Urothelium cell line (cell line): Measurements from ENCODE around the gene STAT5A.
A peak's percentile ranks its signal among the peaks of the same experiment; 100 is the strongest.
"Not testable (repeated sequence)": the region's sequence is repeated elsewhere in the genome, so short reads cannot be mapped to it uniquely, and the experiment has no call there.

ENCODE experiments used
- DNase-seq: peaks from one replicate; pipeline ENCODE4 v3.0.0; 2011; ENCODE audit warnings: low spot score, mixed read lengths
- FAIRE-seq: peaks from 2 replicates; lab custom pipeline; 2011; peaks lifted over from hg19 to GRCh38; lab: Jason Lieb, UNC

Gene STAT5A

GRCh38 chr17:42305031-42305330, 16.7 kb downstream of the STAT5A start:
- FAIRE-seq, DNase-seq: not testable (repeated sequence)

DNA sequence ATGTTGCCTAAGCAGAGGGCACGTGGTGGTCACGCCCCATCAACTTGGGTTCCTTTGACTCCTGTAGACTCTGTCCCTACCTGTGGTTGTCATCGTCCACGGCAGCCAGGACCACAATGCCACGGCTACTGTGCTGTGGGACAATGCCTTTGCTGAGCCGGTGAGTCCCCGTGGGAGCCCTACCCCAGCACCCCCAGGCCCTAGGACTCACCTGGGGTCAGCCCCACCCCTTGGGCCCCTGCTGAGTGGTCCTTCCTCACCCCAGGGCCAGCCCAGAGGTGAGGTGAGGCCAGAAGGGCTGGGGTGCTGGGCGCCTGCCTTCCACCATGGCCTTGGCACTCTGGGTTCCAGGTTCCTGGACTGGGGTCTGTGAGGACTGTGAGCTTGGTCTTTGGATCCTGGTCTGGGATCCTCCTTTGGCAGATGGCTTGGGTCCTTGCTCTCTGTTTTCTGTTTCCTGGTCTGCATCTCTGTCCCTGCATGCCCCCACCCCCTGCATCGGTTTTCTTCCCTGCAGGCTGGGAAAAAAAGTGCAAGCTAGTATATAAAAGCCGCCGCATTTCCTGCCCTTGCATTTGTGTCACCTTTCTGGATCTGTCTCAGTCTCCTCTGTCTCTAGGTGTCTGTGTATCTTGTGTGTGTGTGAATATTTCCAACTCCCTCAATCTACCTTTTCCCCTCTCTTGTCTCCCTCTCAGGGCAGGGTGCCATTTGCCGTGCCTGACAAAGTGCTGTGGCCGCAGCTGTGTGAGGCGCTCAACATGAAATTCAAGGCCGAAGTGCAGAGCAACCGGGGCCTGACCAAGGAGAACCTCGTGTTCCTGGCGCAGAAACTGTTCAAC, 17.5 kb downstream of the STAT5A start:
- DNase-seq (no peak), FAIRE-seq (peak; percentile 23)

DNA sequence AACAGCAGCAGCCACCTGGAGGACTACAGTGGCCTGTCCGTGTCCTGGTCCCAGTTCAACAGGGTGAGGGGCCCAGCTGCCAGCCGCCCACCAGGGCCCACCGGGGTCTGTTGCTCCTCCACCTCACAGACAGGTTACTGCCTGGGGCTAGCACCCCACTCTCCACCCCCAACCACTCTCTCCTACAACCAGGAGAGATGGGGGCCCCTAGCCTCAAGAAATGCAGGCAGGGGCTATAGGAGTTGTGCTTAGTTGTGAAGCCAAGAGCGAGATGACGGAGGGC, 18.0 kb downstream of the STAT5A start:
- DNase-seq (no peak), FAIRE-seq (no peak)

DNA sequence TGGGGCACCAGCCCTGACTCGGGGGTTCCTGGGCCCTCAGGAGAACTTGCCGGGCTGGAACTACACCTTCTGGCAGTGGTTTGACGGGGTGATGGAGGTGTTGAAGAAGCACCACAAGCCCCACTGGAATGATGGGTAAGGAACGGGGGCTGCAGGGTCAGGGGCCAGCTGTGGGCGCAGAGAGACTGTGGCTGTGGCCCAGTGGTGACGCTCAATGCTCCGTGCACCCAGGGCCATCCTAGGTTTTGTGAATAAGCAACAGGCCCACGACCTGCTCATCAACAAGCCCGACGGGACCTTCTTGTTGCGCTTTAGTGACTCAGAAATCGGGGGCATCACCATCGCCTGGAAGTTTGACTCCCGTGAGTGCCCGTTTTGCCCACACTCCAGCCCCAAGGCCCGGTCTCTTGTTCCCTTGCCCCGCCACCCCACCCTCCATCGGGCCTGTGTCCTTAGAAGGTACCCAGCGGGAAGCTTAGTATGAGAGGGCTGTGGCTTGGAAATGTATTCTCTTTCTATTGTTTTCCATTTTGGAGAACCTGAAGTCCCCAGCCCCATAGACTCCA, 19.1 kb downstream of the STAT5A start:
- FAIRE-seq (peak; percentile 17), DNase-seq (no peak)

DNA sequence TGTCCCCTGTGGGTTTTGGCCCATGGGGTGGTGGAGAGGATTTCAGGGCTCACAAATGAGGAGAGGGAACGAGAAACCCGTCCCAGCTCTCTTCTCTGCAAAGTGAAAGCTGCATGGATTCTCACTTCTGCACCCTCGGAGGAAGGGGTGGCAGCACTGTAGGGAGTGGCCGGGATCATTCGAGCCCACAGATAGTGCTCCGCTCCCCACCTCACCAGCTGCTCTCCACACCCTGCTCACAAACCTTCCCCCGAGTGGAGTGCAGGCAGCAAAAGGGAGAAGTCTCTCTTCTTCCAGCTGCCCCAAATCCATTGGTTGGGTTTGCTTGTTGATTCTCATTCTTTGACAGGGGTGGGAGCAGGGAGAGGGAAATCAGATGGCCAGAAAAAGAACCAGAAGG, 20.1 kb downstream of the STAT5A start:
- DNase-seq (no peak), FAIRE-seq (no peak)

- DNase-seq (no peak), FAIRE-seq (no peak)
Measured at GRCh38 chr17:42309142-42309541, 20.8 kb downstream of the STAT5A start.

DNA sequence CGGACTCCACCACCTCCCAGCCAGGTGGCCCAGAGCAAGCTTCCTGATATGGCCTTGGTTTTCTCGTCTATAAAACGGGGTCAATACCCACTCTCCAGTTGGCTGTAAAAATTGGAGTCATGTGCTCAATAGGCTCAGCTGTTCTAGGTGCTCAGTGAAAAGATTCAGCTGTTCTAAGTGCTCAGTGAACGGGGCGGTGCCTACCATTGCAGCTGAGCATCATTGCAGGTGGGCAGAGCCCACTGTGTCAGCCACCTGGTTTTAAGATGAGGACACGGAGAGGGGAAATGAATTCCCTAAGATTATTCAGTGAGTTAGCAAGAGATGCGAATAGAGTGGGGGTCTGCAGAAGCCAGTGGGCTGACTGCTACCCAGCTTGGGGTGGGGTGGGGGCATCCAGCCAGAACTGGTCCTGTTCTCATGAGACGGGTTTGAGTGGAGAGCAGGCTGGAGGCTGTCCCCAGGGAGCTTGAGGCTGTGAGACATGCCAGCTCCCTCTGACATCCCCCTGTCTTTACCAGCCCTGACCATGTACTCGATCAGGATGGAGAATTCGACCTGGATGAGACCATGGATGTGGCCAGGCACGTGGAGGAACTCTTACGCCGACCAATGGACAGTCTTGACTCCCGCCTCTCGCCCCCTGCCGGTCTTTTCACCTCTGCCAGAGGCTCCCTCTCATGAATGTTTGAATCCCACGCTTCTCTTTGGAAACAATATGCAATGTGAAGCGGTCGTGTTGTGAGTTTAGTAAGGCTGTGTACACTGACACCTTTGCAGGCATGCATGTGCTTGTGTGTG, 21.9 kb downstream of the STAT5A start:
- FAIRE-seq (peak; percentile 17), DNase-seq (no peak)

GRCh38 chr17:42310787-42311215, 22.5 kb downstream of the STAT5A start:
- no peak for DNase-seq
- no peak for FAIRE-seq

DNA sequence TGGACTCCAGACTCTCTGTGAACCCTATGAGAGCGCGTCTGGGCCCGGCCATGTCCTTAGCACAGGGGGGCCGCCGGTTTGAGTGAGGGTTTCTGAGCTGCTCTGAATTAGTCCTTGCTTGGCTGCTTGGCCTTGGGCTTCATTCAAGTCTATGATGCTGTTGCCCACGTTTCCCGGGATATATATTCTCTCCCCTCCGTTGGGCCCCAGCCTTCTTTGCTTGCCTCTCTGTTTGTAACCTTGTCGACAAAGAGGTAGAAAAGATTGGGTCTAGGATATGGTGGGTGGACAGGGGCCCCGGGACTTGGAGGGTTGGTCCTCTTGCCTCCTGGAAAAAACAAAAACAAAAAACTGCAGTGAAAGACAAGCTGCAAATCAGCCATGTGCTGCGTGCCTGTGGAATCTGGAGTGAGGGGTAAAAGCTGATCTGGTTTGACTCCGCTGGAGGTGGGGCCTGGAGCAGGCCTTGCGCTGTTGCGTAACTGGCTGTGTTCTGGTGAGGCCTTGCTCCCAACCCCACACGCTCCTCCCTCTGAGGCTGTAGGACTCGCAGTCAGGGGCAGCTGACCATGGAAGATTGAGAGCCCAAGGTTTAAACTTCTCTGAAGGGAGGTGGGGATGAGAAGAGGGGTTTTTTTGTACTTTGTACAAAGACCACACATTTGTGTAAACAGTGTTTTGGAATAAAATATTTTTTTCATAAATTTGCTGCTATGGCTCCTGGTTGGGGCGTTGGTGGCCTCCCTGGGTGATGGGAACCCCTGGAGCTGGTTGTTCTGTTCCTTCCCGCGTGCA, 23.1 kb downstream of the STAT5A start:
- FAIRE-seq (no peak), DNase-seq (no peak)

- no peak for DNase-seq
- FAIRE-seq: no peak
Measured at GRCh38 chr17:42312035-42312284, 23.7 kb downstream of the STAT5A start.

DNA sequence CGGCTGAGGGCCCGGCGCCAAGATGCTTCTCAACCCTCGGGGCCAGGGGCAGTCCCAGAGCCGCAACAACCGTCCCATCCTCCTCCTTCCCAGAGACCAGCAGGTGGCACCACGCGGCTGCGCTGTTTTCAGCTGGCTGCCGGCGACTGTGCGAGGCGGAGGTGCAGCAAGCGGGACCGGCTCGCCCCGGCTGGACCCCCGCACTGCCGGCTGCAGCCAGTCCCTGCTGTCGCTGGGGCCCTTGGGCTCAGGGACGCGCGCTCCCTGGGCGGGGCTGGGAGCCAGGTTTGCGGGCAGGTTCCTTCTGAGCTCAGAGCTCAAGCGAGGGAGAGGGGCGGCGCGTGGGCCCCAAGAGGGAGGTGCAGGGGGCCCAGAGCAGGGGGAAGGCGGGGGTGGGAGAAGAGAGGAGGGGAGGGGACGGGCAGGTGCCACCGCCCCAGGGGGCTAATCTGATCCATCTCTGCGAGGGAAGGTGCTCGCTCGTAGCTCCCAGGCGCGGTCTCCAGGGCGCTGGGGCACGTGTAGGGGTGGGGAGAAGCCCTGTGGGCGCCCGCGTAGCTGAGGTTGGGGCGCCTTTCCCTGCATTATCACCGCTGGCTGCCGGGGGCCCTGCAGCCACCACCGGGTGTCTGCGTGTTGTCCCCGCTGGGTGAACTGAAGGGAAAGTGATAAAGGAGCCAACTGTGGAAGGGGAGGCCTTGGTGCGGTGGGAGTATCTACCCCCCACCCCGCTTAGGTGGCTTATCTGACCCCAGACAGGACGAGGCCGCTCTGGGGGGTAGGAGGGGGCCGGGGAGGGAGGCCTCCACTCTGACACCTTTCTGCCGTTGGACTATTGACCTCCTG, 24.2 kb downstream of the STAT5A start:
- DNase-seq (no peak), FAIRE-seq (no peak)

DNA sequence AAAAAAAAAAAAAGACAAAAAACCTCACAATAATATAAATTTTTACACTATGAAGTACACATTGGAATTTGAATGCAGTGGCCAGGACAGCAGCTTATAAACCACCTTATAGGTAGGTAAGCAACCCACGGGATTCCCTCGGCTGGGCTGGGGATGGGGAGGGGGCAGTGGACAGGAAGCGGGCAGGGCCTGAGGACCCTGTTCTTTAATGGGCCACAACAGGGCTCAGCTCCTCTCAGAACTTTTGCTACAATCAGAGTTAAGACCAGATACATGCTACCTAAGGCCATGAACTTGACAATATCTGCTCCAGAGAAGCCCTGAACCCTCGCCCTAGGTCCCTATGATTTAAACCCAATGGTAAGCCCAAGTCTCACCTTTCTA, 25.1 kb downstream of the STAT5A start:
- no peak for DNase-seq

GRCh38 chr17:42313773-42314566, 25.7 kb downstream of the STAT5A start:
- FAIRE-seq (no peak), DNase-seq (no peak)

More for the DNA sequence above, 25.1 kb downstream of the STAT5A start:
- FAIRE-seq: no peak

DNA sequence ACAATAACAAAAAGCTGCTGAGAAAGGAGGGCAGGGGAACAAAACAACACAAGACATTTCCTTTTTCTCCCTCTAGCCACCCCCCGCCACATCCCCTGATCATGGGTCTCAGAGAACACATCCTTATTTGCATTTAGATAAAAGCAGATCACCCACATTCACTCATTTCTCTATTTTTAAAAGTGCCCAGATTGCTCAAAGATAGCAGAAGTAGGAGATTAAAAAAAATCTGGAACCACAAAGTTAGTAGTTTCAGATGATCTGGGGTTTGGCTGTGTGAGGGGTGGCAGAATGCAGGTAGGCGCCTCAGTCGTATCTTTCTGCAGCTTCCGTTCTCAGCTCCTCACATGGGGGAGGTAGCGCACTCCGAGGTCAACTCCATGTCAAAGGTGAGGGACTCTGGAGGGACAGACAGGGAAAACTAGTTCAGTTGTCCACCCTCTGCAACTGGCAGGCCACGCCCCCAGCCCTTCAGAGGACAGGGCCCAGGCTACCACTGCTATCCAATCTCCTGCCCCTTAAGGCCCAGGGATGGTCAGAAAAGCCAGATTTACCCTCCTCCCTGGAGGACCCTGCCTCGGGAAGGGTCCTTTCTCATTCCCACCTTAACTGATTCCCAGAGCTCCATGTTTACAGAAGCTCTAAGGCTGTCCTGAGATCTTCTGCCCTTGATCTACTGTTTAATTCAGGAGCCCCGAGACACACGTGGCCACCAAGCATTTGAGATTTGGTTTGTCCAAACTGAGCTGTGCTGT, 27.3 kb downstream of the STAT5A start:
- no peak for DNase-seq

DNA sequence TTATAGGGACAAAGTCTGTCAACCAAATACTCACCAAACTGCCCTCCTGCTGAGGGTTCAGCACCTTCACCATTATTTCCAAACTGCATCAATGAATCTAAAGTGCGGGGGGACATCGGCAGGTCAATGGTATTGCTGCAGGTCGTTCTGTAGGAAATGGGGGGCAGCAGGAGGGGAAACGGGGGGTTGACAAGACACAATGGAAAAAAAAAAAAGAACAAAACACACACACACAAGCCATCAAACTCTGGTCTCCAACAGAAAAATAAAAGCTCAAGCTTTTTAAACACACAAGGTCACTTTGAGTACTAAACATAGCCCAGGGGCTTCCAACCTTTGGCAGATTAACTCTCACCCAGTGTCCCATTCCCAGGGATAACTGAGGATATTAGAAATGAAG, 28.5 kb downstream of the STAT5A start:
- FAIRE-seq (no peak), DNase-seq (no peak)

More for the DNA sequence above, 27.3 kb downstream of the STAT5A start:
- no peak for FAIRE-seq

GRCh38 chr17:42317266-42317845, 29.1 kb downstream of the STAT5A start:
- no peak for FAIRE-seq

DNA sequence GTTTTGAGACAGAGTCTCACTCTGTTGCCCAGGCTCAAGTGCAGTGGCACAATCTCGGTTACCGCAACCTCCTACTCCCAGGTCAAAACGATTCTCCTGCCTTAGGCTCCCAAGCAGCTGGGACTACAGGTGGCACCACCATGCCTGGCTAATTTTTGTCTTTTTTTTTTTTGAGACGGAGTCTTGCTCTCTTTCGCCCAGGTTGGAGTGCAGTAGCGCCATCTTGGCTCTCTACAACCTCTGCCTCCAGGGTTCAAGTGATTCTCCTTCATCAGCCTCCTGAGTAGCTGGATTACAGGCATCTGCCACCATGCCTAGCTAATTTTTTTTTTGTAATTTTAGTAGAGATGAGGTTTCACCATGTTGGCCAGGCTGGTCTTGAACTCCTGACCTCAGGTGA, 29.7 kb downstream of the STAT5A start:
- not testable (repeated sequence) for FAIRE-seq, DNase-seq

More at GRCh38 chr17:42317266-42317845, 29.1 kb downstream of the STAT5A start:
- DNase-seq: no peak

DNA sequence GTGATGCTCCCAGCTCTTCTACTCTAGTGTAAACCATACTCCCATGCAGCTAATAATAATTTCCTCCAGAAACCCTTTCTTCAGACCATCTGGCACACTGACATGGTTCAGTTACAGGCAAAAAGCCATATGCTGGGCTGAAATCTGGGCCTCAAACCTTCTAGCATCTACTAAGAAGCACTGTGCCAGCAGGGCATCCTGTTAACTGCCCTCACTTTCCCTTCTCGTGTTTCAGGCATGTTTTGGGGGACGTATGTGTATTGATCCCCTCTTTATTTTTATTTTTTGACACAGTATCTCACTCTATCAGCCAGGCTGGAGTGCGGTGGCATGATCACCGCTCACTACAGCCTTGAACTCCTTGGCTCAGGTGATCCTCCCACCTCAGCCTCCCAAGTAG, 33.3 kb downstream of the STAT5A start:
- DNase-seq (no peak), FAIRE-seq (no peak)
